ENCODE data around the gene NUP107.

GRCh38 chr12:68769941-68770340 is 83.2 kb downstream of the NUP107 start:
- TF ChIP-seq CTCF (conservative IDR thresholded peaks at IDR 0.05; ENCODE audit: low read length) (no peak), EZH2phosphoT487 (IDR thresholded peaks at IDR 0.05; ENCODE audit: borderline replicate concordance, low read depth, low read length) (no peak)

Data from OCI-LY7 (cell line).